Cardiac muscle cell (in vitro differentiated cells and primary cell): ENCODE measurements around the gene BSG. TPM values are rescaled to one million over a fixed set of nuclear protein-coding genes. Genes with fewer than 3 reads are reported as not detected.

Source experiments
- DNase-seq, 2 donors: peaks; one replicate each; pipeline versions ENCODE4 v3.0.0 to v3.0.0-alpha.2; 2010 to 2017; ENCODE audit warnings: low read depth in 1 of 2, low spot score in 1 of 2
- H3K27ac ChIP-seq: fragments of 200-600 bp; sonication (generic); 2 replicates; pipeline ENCODE4 v1.5.1; 2016
- H3K27me3 ChIP-seq: fragments of 200-600 bp; sonication (generic); 2 replicates; pipeline ENCODE4 v1.6.0; 2016; ENCODE audit warnings: control low read depth
- H3K36me3 ChIP-seq: fragments of 200-600 bp; sonication (generic); 2 replicates; pipeline ENCODE4 v1.5.1; 2016; ENCODE audit warnings: control low read depth
- H3K4me1 ChIP-seq: fragments of 200-600 bp; sonication (generic); 2 replicates; pipeline ENCODE4 v1.8.1; 2017; ENCODE audit warnings: low read depth, mild to moderate bottlenecking, mixed run types
- H3K4me3 ChIP-seq: fragments of 200-600 bp; sonication (generic); 2 replicates; pipeline ENCODE4 v1.5.1; 2016; ENCODE audit warnings: mild to moderate bottlenecking
- H3K9me3 ChIP-seq: fragments of 200-600 bp; sonication (generic); 2 replicates; pipeline ENCODE4 v1.5.1; 2017; ENCODE audit warnings: low read depth, mild to moderate bottlenecking, control low read depth
- CTCF ChIP-seq: IDR thresholded peaks from 2 replicates; pipeline ENCODE4 v1.5.1; 2012; ENCODE audit warnings: low read depth, mild to moderate bottlenecking, low read length
- polyA plus RNA-seq: library from polyadenylated mRNA; unstranded; fragments of >200 nt; fragmentation: Nextera tagmentation; extraction: Ambion mirVana; gene quantifications from 2 replicates; pipeline ENCODE4 v1.2.1, GENCODE V29; 2016
- total RNA-seq: library from RNA; depleted of rRNA; stranded (reverse); fragments of >200 nt; gene quantifications from 2 replicates; pipeline ENCODE4 v1.2.3, GENCODE V29; 2016

BSG gene
- total and polyA plus RNA-seq, 2 experiments from 2014 or later: 826 to 1,204 TPM

GRCh38 chr19:585551-586110, 13.2 kb downstream of the BSG start:
- H3K27ac ChIP-seq: no peak overlapping the region
- H3K4me1 ChIP-seq: peaks cover 2% of the 10 kb centered on the region
- no peak overlapping the region for H3K4me3 ChIP-seq
- no peaks in the 10 kb centered on the region for H3K9me3 ChIP-seq
- peaks cover 16% of the 10 kb centered on the region for H3K27me3 ChIP-seq
- DNase-seq: no peak
- no peak for TF ChIP-seq CTCF
- peaks cover 11% of the 10 kb centered on the region for H3K36me3 ChIP-seq

- peak; percentile 81 to 86 for DNase-seq
- no peak overlapping the region for H3K27ac ChIP-seq
- peak; percentile 72 for TF ChIP-seq CTCF
- peaks cover 38% of the 10 kb centered on the region for H3K27me3 ChIP-seq
- no peak overlapping the region for H3K4me3 ChIP-seq
- H3K9me3 ChIP-seq: no peaks in the 10 kb centered on the region
- peaks cover 2% of the 10 kb centered on the region for H3K4me1 ChIP-seq
- H3K36me3 ChIP-seq: peaks cover 1% of the 10 kb centered on the region
Observed at GRCh38 chr19:588093-588740, 15.8 kb downstream of the BSG start.

GRCh38 chr19:588741-589692, 16.6 kb downstream of the BSG start:
- H3K9me3 ChIP-seq: no peaks in the 10 kb centered on the region
- peaks cover 45% of the 10 kb centered on the region for H3K27me3 ChIP-seq
- H3K4me3 ChIP-seq: peak overlapping the region; percentile 33
- H3K36me3 ChIP-seq: no peaks in the 10 kb centered on the region
- peaks cover 2% of the 10 kb centered on the region for H3K4me1 ChIP-seq
- TF ChIP-seq CTCF: no peak
- H3K27ac ChIP-seq: no peak overlapping the region
- DNase-seq: peak in 1 of 2 donors; percentile 54

GRCh38 chr19:589693-590395, 17.4 kb downstream of the BSG start, which contains the start of gene HCN2:
TSS of gene HCN2 (plus strand) at chr19:589881. CDS start at chr19:589946, 65 bp downstream.
- Histone ChIP-seq H3K4me3 (peak within 1 kb of the TSS; percentile 33), H3K27me3 (peaks cover 48% of the 10 kb centered on the region)
- peak in 1 of 2 donors; percentile 42 for DNase-seq

More at GRCh38 chr19:589693-590395, 17.4 kb downstream of the BSG start, which contains the start of gene HCN2:
- Histone ChIP-seq H3K9me3 (no peaks in the 10 kb centered on the region), H3K4me1 (peaks cover 2% of the 10 kb centered on the region), H3K27ac (no peak within 1 kb of the TSS), H3K36me3 (no peaks in the 10 kb centered on the region)
- TF ChIP-seq CTCF: no peak
